K562 (cell line): ENCODE data around the gene SCYL1. TPM values are rescaled to one million over a fixed set of nuclear protein-coding genes. Genes with fewer than 3 reads are reported as not detected.

Source experiments
- ATAC-seq: fragments of 200-7000 bp; cut with Tn5 transposase; 3 replicates; pipeline ENCODE4 v1.9.1; 2020; ENCODE audit warnings: moderate library complexity
- BruUV-seq: library from RNA; stranded (reverse); fragments of 400-500 nt; replicated peaks from 2 replicates; lab custom pipeline; 2021; lab: Mats Ljungman, UMichigan
- CTCF ChIA-PET: fragments of 300-600 bp; formaldehyde crosslinking; extraction: SDS; loops from one replicate; lab custom pipeline; 2021; ENCODE audit warnings: low intra/inter-chr PET ratio; lab: Yijun Ruan, JAX
- POLR2A ChIA-PET: fragments of 300-600, 350-650 bp; sonication (Branson Sonifier 250); formaldehyde crosslinking; extraction: SDS; loops from one replicate; lab custom pipeline; 2021; ENCODE audit warnings: antibody characterized with exemption, inconsistent platforms; lab: Yijun Ruan, JAX
- DNase-seq, 4 experiments: peaks; one replicate each; pipeline versions ENCODE4 v3.0.0 to v3.0.0-alpha.2; 2011 to 2018; ENCODE audit warnings: low spot score in 3 of 4, mixed read lengths in 3 of 4; ENCODE audit errors: extremely low read depth in 1 of 4
- FAIRE-seq: peaks from 2 replicates; lab custom pipeline; 2011; peaks lifted over from hg19 to GRCh38; lab: Jason Lieb, UNC
- H2AFZ ChIP-seq: 2 replicates; pipeline ENCODE4 v1.6.0; 2011; ENCODE audit warnings: low read depth, low read length, control low read depth, inconsistent platforms
- H3K27ac ChIP-seq: fragments of 200-600 bp; 3 replicates; pipeline ENCODE4 v1.8.0; 2011; ENCODE audit warnings: low read depth, mild to moderate bottlenecking, control low read depth, inconsistent platforms, low read length, moderate library complexity, mixed read lengths; ENCODE audit errors: extremely low read depth
- H3K27me3 ChIP-seq, 2 experiments: fragments of 300-600 bp in 1 of 2; 2 replicates in 1 of 2; 3 replicates in 1 of 2; pipeline versions ENCODE4 v1.6.0 to v1.8.0; 2011; ENCODE audit warnings: inconsistent platforms in 2 of 2, low read length in 2 of 2, mild to moderate bottlenecking in 1 of 2, mixed read lengths in 1 of 2, moderate library complexity in 1 of 2; ENCODE audit not compliant: control insufficient read depth in 2 of 2, insufficient read depth in 2 of 2
- H3K36me3 ChIP-seq: fragments of 300-600 bp; 3 replicates; pipeline ENCODE4 v1.8.0; 2011; ENCODE audit warnings: mild to moderate bottlenecking, low read length, inconsistent platforms; ENCODE audit not compliant: control insufficient read depth, insufficient read depth
- H3K4me1 ChIP-seq, 2 experiments: fragments of 200-600 bp in 1 of 2; replicated peaks in 1 of 2; 2 replicates in 1 of 2; 3 replicates in 1 of 2; pipeline versions ENCODE4 v1.5.1 to v1.8.0; 2011; ENCODE audit warnings: inconsistent platforms in 2 of 2, low read length in 2 of 2, mild to moderate bottlenecking in 1 of 2, mixed read lengths in 1 of 2, moderate library complexity in 1 of 2; ENCODE audit not compliant: control insufficient read depth in 2 of 2, insufficient read depth in 2 of 2
- H3K4me2 ChIP-seq: 2 replicates; pipeline ENCODE4 v1.6.1; 2011; ENCODE audit warnings: low read length, control low read depth, inconsistent platforms, mixed read lengths; ENCODE audit not compliant: insufficient read depth
- H3K4me3 ChIP-seq: fragments of 200-600 bp; sonication (generic), shearing (Covaris generic); 2 replicates; pipeline ENCODE4 v1.5.1; 2016; ENCODE audit warnings: control low read depth, inconsistent platforms
- H3K79me2 ChIP-seq: fragments of 200-600 bp; 3 replicates; pipeline ENCODE4 v1.8.0; 2011; ENCODE audit warnings: low read length, inconsistent platforms; ENCODE audit not compliant: control insufficient read depth, insufficient read depth
- H3K9ac ChIP-seq, 2 experiments: 2 replicates each; pipeline versions ENCODE4 v1.6.0 to v1.6.1; 2011; ENCODE audit warnings: low read depth in 2 of 2, low read length in 2 of 2, control low read depth in 1 of 2, inconsistent platforms in 1 of 2, mild to moderate bottlenecking in 1 of 2, mixed read lengths in 1 of 2; ENCODE audit not compliant: insufficient read depth in 1 of 2
- H3K9me1 ChIP-seq: one replicate; pipeline ENCODE4 v1.6.0; 2011; ENCODE audit warnings: inconsistent platforms, mild to moderate bottlenecking, low read length, moderate library complexity; ENCODE audit not compliant: control insufficient read depth, insufficient read depth
- H3K9me3 ChIP-seq: replicated peaks from 2 replicates; pipeline ENCODE4 v1.5.1; 2011; ENCODE audit warnings: low read depth, low read length, inconsistent platforms; ENCODE audit not compliant: control insufficient read depth, insufficient read depth
- H4K20me1 ChIP-seq: replicated peaks from 2 replicates; pipeline ENCODE4 v1.6.1; 2011; ENCODE audit warnings: low read length, inconsistent platforms, mixed read lengths; ENCODE audit not compliant: control insufficient read depth, insufficient read depth
- CBX8 ChIP-seq: fragments of 200-600 bp; sonication (generic); IDR thresholded peaks from 2 replicates; pipeline ENCODE4 v1.6.1; 2012; ENCODE audit warnings: borderline replicate concordance, mixed run types, low read depth, mild to moderate bottlenecking, moderate library complexity, mixed read lengths, low read length, control low read depth, inconsistent platforms; ENCODE audit not compliant: poor library complexity, severe bottlenecking; ENCODE audit errors: extremely low read depth
- EP300 ChIP-seq: IDR thresholded peaks from 2 replicates; pipeline ENCODE4 v1.6.1; 2012; ENCODE audit warnings: low read length, improper control_type of control experiment
- FOXA1 ChIP-seq: fragments of 450-650 bp; IDR thresholded peaks from 2 replicates; pipeline ENCODE4 v1.6.1; 2016; ENCODE audit warnings: mild to moderate bottlenecking, borderline replicate concordance
- GATAD2B ChIP-seq: fragments of 450-650 bp; IDR thresholded peaks from 2 replicates; pipeline ENCODE4 v1.6.1; 2017; ENCODE audit warnings: mild to moderate bottlenecking, borderline replicate concordance
- HDAC3 ChIP-seq: fragments of 450-650 bp; IDR thresholded peaks from 2 replicates; pipeline ENCODE4 v1.6.1; 2018; ENCODE audit warnings: borderline replicate concordance, mild to moderate bottlenecking, moderate library complexity; ENCODE audit not compliant: partially characterized antibody
- POLR3G ChIP-seq: IDR thresholded peaks from 2 replicates; pipeline ENCODE4 v1.6.1; 2011; ENCODE audit not compliant: insufficient read length, insufficient replicate concordance; ENCODE audit errors: extremely low read depth
- SMARCB1 ChIP-seq: IDR thresholded peaks from 2 replicates; pipeline ENCODE4 v1.6.1; 2011; ENCODE audit warnings: improper control_type of control experiment, low read depth; ENCODE audit not compliant: insufficient read length
- SP2 ChIP-seq: IDR thresholded peaks from 2 replicates; pipeline ENCODE4 v1.6.1; 2011; ENCODE audit warnings: mild to moderate bottlenecking, low read depth, low read length, moderate library complexity; ENCODE audit not compliant: poor library complexity, severe bottlenecking; ENCODE audit errors: extremely low read depth
- ZBTB1 ChIP-seq: sonication (generic); formaldehyde crosslinking; IDR thresholded peaks from 2 replicates; pipeline ENCODE4 v1.8.1; 2023; ENCODE audit warnings: missing genetic modification reagents, low read depth, mild to moderate bottlenecking, borderline replicate concordance
- ZBTB9 ChIP-seq: fragments of 450-650 bp; formaldehyde crosslinking; IDR thresholded peaks from 2 replicates; pipeline ENCODE4 v1.4.0; 2020; ENCODE audit warnings: mild to moderate bottlenecking, moderate library complexity
- ZNF354B ChIP-seq: fragments of 250-450 bp; sonication (Bioruptor Pico); IDR thresholded peaks from 2 replicates; pipeline ENCODE4 v1.4.0; 2020
- ZNF507 ChIP-seq: conservative IDR thresholded peaks from 2 replicates; pipeline ENCODE4 v1.6.1; 2017; ENCODE audit warnings: missing genetic modification characterization, missing compliant biosample characterization
- ZNF668 ChIP-seq: fragments of 250-450 bp; sonication (Bioruptor Pico); IDR thresholded peaks from 2 replicates; pipeline ENCODE4 v1.8.0; 2022; ENCODE audit warnings: mild to moderate bottlenecking, inconsistent platforms
- ZNF696 ChIP-seq: fragments of 250-450 bp; sonication (Bioruptor Pico); conservative IDR thresholded peaks from 2 replicates; pipeline ENCODE4 v1.4.0; 2020; ENCODE audit warnings: mild to moderate bottlenecking, moderate library complexity
- WGBS: fragments of 100-300 bp; shearing (Covaris generic); methylation state at CpG from one replicate; pipeline ENCODE4 v1.1.6; 2016; ENCODE audit warnings: low coverage, mixed read lengths; ENCODE audit not compliant: insufficient coverage; ENCODE audit errors: missing lambda C conversion rate; 5-methylcytosine and 5-hydroxymethylcytosine counted together
- in situ Hi-C: fragments of 300-500 bp; cut with MboI; formaldehyde crosslinking; loops from 4 replicates; pipeline ENCODE4 v1.15.0; 2018; ENCODE audit warnings: inconsistent platforms, mixed read lengths
- intact Hi-C: fragments of 100-400 bp; cut with micrococcal nuclease; formaldehyde crosslinking; loops from 2 replicates; pipeline ENCODE4 v1.14.2; 2022
- polyA plus RNA-seq, 8 experiments: library from polyadenylated mRNA; depleted of rRNA in 4 of 8; stranded (reverse) in 5 of 8; unstranded in 3 of 8; fragments of >200 nt; fragmentation: Nextera tagmentation in 2 of 8; fragmentation: Illumina TruSeq in 1 of 8; extraction: Ambion mirVana in 2 of 8; extraction: Trizol in 1 of 8; gene quantifications; 2 replicates each; pipeline versions ENCODE4 v1.2.1 to v1.2.3, GENCODE V29; 2011 to 2014; ENCODE audit warnings: inconsistent platforms in 1 of 8, missing spikeins in 1 of 8
- total RNA-seq, 7 experiments: library from RNA; depleted of rRNA in 6 of 7; stranded (reverse); fragments of >200 nt in 6 of 7; fragmentation: Illumina TruSeq in 2 of 7; extraction: Trizol in 2 of 7; gene quantifications; 2 replicates each; pipeline versions ENCODE4 v1.2.1 to v1.2.3, GENCODE V29; 2011 to 2021; ENCODE audit warnings: low replicate concordance in 1 of 7
- TF ChIP-seq, protein P1 (sequence below): fragments of 450-650 bp; conservative IDR thresholded peaks from 2 replicates; pipeline ENCODE4 v1.6.1; 2016; ENCODE audit warnings: missing genetic modification characterization, low read depth, mild to moderate bottlenecking, control low read depth, missing compliant biosample characterization
- TF ChIP-seq, protein P2 (sequence below): sonication (generic); formaldehyde crosslinking; IDR thresholded peaks from 2 replicates; pipeline ENCODE4 v1.9.0; 2022; ENCODE audit warnings: mild to moderate bottlenecking, missing genetic modification reagents

The SCYL1 gene
- total and polyA plus RNA-seq, 9 of the 15 experiments (the other 6 are each of a cell fraction or from before 2014, with no cell fraction given), result 1.9 to 145 (median 57.6) TPM

DNA sequence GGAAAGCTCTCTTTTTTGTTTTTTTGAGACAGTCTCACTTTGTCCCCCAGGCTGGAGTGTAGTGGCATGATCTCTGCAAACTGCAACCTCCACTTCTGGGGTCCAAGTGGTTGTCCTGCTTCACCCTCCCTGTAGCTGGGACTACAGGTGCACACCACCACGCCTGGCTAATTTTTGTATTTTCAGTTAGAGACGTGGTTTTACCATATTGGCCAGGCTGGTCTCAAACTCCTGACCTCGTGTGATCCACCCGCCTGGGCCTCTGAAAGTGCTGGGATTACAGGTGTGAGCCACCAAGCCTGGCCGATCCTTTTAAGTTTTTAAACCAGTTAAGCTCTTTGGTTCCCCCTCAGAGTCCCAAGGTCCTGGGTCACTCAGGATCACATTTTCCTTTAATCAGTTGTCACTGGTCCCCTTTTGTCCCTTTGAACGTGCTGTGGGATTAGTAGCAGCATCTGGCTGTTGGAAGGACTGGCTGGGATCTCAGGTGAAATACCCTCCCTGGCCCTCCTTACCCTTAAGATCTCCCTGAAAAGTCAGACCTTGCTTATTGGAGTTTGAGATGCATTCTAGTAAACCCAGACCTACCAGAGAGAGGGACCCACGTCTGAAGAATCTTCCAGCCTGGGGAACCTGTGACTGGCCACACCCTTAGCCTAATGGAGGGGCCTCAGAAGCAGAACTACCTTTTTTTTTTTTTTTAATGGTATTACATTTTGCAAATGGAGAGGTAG lies 17.9 kb upstream of the SCYL1 start:
- peak overlapping the region in 1 of 2 experiments; percentile 100; a peak in 2 of 4 replicates for H3K9ac ChIP-seq
- 1% methylated on average over 7 of the region's 7 CpGs for WGBS
- BruUV-seq, result TSS peak; percentile 94
- H3K36me3 ChIP-seq, result peaks cover 46% of the 10 kb centered on the region
- ChIA-PET POLR2A (interaction anchor here (0.6 to 27.6 kb wide), 53 partner anchors 8 to 1905 kb away, joined by 3 to 2118 read pairs (median 4); partner anchors contain the start of genes DPF2, FAM89B, FRMD8 and MALAT1), CTCF (interaction anchor here (0.6 to 0.8 kb wide), 2 partner anchors 11 to 36 kb away, joined by 3 read pairs; no protein-coding TSS in a partner anchor)
- H3K9me3 ChIP-seq, result no peaks in the 10 kb centered on the region
- peaks cover 40% of the 10 kb centered on the region for H4K20me1 ChIP-seq
- in situ Hi-C loops, result loop anchor here (5.0 kb wide), 1 partner anchor 35 kb away; no protein-coding TSS in a partner anchor
- no peaks in the 10 kb centered on the region for H3K27me3 ChIP-seq
- H3K79me2 ChIP-seq, result peaks cover 66% of the 10 kb centered on the region
- DNase-seq (peak in 1 of 4 experiments; percentile 92), ATAC-seq (peak; percentile 73), FAIRE-seq (peak; percentile 81)
- H2AFZ ChIP-seq, result no peak overlapping the region
- peaks cover 5% of the 10 kb centered on the region for H3K9me1 ChIP-seq
- H3K4me1 ChIP-seq, result peaks cover 8% of the 10 kb centered on the region in 2 experiments; a peak in 4 of 5 replicates
- intact Hi-C loops, result no loop called here
- peak overlapping the region; percentile 99 for H3K27ac ChIP-seq
- peak overlapping the region; percentile 84 for H3K4me3 ChIP-seq
- H3K4me2 ChIP-seq, result peak overlapping the region; percentile 94
- TF ChIP-seq ZNF696 (CRISPR knock-in tag) (peak; percentile 90), POLR3G (no peak), EP300 (no peak; the same call in 1 of the 2 replicates), ZNF354B (CRISPR knock-in tag) (peak; percentile 87), HDAC3 (peak; percentile 69), ZBTB9 (CRISPR knock-in tag) (peak; percentile 98), CBX8 (no peak), ZNF507 (no peak), GATAD2B (no peak; the same call in 1 of the 2 replicates), SMARCB1 (no peak), SP2 (peak; percentile 21), ZNF668 (CRISPR knock-in tag) (peak; percentile 69), ZBTB1 (CRISPR knock-in tag) (peak; percentile 68; the same call in 1 of the 2 replicates), FOXA1 (no peak)
- TF ChIP-seq, protein P1, sequence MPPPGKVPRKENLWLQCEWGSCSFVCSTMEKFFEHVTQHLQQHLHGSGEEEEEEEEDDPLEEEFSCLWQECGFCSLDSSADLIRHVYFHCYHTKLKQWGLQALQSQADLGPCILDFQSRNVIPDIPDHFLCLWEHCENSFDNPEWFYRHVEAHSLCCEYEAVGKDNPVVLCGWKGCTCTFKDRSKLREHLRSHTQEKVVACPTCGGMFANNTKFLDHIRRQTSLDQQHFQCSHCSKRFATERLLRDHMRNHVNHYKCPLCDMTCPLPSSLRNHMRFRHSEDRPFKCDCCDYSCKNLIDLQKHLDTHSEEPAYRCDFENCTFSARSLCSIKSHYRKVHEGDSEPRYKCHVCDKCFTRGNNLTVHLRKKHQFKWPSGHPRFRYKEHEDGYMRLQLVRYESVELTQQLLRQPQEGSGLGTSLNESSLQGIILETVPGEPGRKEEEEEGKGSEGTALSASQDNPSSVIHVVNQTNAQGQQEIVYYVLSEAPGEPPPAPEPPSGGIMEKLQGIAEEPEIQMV (tag), result peak; percentile 39; the same call in 1 of the 2 replicates
- TF ChIP-seq, protein P2, sequence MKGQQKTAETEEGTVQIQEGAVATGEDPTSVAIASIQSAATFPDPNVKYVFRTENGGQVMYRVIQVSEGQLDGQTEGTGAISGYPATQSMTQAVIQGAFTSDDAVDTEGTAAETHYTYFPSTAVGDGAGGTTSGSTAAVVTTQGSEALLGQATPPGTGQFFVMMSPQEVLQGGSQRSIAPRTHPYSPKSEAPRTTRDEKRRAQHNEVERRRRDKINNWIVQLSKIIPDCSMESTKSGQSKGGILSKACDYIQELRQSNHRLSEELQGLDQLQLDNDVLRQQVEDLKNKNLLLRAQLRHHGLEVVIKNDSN, result no peak
